Ishikawa (cell line): Measurements from ENCODE around the gene MAFF.

Experiments
- CEBPB ChIP-seq: IDR thresholded peaks from 2 replicates; pipeline ENCODE4 v1.6.1; 2012
- EGR1 ChIP-seq: IDR thresholded peaks from 2 replicates; pipeline ENCODE4 v1.6.1; 2012
- EP300 ChIP-seq: IDR thresholded peaks from 2 replicates; pipeline ENCODE4 v1.6.1; 2012; ENCODE audit warnings: borderline replicate concordance
- FOXM1 ChIP-seq: IDR thresholded peaks from 2 replicates; pipeline ENCODE4 v1.6.1; 2012; ENCODE audit warnings: low read depth, borderline replicate concordance
- MAX ChIP-seq: IDR thresholded peaks from 2 replicates; pipeline ENCODE4 v1.6.1; 2012
- REST ChIP-seq: IDR thresholded peaks from 2 replicates; pipeline ENCODE4 v1.6.1; 2012; ENCODE audit warnings: low read depth, mild to moderate bottlenecking
- TAF1 ChIP-seq: IDR thresholded peaks from 2 replicates; pipeline ENCODE4 v1.6.1; 2012; ENCODE audit warnings: low read depth, mild to moderate bottlenecking
- TCF12 ChIP-seq: IDR thresholded peaks from 2 replicates; pipeline ENCODE4 v1.6.1; 2012; ENCODE audit warnings: low read depth
- TEAD4 ChIP-seq: IDR thresholded peaks from 2 replicates; pipeline ENCODE4 v1.6.1; 2012
- USF1 ChIP-seq: IDR thresholded peaks from 2 replicates; pipeline ENCODE4 v1.6.1; 2012
- ZBTB7A ChIP-seq: IDR thresholded peaks from 2 replicates; pipeline ENCODE4 v1.6.1; 2012; ENCODE audit warnings: low read depth

GRCh38 chr22:38233427-38233826 lies 31.6 kb downstream of the MAFF start:
- TF ChIP-seq REST: no peak
- no peak for TF ChIP-seq MAX
- no peak for TF ChIP-seq EP300
- TF ChIP-seq USF1: no peak
- TF ChIP-seq EGR1: no peak
- no peak for TF ChIP-seq FOXM1
- TF ChIP-seq TEAD4: no peak
- TF ChIP-seq TAF1: no peak
- TF ChIP-seq ZBTB7A: no peak
- no peak for TF ChIP-seq CEBPB
- no peak for TF ChIP-seq TCF12
